ENCODE measurements around the gene PPP6R3. TPM values are rescaled to one million over a fixed set of nuclear protein-coding genes. Genes with fewer than 3 reads are reported as not detected.

PPP6R3 gene
- total and polyA plus RNA-seq, 10 of the 15 experiments (the other 5 are each of a cell fraction or from before 2014, with no cell fraction given): 12.4 to 123 (median 74.1) TPM

DNA sequence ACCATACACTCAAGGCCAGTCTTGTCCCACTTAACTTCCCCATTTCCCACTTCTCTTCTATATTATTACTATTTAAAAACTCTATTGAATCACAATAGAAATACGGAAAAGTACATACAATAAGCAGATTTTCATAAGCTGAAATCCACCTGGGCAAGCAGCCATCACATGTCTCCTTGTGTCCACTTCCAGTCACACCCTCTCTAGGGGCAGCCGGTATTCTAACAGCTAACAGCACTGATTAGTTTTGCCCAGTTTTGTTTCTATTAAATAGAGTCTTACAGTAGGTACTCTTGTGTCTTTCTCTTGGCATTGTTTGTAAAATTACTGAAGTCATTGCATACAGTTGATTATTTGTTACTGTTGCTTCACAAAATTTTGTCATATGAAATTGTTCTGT is 37.8 kb downstream of the PPP6R3 start:
- ChIA-PET RAD21 (ENCODE audit: unreplicated experiment) (interaction anchor here (1.0 kb wide), 2 partner anchors 15 to 35 kb away, joined by 3 to 6 read pairs; no protein-coding TSS in a partner anchor), POLR2A (interaction anchor here (0.5 to 1.1 kb wide), 2 partner anchors 8 to 25 kb away, joined by 3 read pairs; no protein-coding TSS in a partner anchor), SMC1A (ENCODE audit: uncharacterized antibody, unreplicated experiment) (interaction anchor here (1.2 to 2.1 kb wide), 6 partner anchors 11 to 35 kb away, joined by 3 to 6 read pairs (median 4); no protein-coding TSS in a partner anchor), CTCF (no interaction called here)
- Histone ChIP-seq H3K9ac (ENCODE audit: control insufficient read depth, insufficient read depth, low read length) (no peak overlapping the region), H4K20me1 (ENCODE audit: control insufficient read depth, insufficient read depth) (no peaks in the 10 kb centered on the region; the same call in 1 of the 2 replicates), H2AFZ (ENCODE audit: control insufficient read depth, low read depth, low read length) (no peak overlapping the region), H3K4me1 (ENCODE audit: control insufficient read depth, insufficient read depth, low read length) (peaks cover 52% of the 10 kb centered on the region), H3K27me3 (replicated peaks in 1 of 2; ENCODE audit: control insufficient read depth in 2 of 2, insufficient read depth in 2 of 2, low read length in 1 of 2) (no peaks in the 10 kb centered on the region), H3K4me3 (0 out of 2 replicates have a peak overlapping the region, but pooled peaks have one; percentile 44), H3K9me3 (replicated peaks; ENCODE audit: control insufficient read depth, insufficient read depth, low read length) (no peaks in the 10 kb centered on the region), H3K4me2 (ENCODE audit: control insufficient read depth, insufficient read depth) (no peak overlapping the region), H3K36me3 (ENCODE audit: control insufficient read depth in 2 of 2, insufficient read depth in 2 of 2, low read length in 1 of 2) (0 out of 4 replicates have a peak, but pooled peaks cover 0 to 4% of the 10 kb centered on the region in 2 experiments), H3K27ac (ENCODE audit: control insufficient read depth, insufficient read depth) (peak overlapping the region; percentile 23; the same call in 1 of the 2 replicates), H3K79me2 (ENCODE audit: control insufficient read depth, insufficient read depth, low read length) (peaks cover 90% of the 10 kb centered on the region)
- ATAC-seq (peak; percentile 19), DNase-seq (ENCODE audit: low read depth, low spot score) (no peak), FAIRE-seq (no peak)
- intact Hi-C loops (cut with micrococcal nuclease; ENCODE audit: unreplicated experiment): no loop called here
- no peak for TF ChIP-seq STAT1 (conservative IDR thresholded peaks at IDR 0.05)
- TF ChIP-seq, protein P1, sequence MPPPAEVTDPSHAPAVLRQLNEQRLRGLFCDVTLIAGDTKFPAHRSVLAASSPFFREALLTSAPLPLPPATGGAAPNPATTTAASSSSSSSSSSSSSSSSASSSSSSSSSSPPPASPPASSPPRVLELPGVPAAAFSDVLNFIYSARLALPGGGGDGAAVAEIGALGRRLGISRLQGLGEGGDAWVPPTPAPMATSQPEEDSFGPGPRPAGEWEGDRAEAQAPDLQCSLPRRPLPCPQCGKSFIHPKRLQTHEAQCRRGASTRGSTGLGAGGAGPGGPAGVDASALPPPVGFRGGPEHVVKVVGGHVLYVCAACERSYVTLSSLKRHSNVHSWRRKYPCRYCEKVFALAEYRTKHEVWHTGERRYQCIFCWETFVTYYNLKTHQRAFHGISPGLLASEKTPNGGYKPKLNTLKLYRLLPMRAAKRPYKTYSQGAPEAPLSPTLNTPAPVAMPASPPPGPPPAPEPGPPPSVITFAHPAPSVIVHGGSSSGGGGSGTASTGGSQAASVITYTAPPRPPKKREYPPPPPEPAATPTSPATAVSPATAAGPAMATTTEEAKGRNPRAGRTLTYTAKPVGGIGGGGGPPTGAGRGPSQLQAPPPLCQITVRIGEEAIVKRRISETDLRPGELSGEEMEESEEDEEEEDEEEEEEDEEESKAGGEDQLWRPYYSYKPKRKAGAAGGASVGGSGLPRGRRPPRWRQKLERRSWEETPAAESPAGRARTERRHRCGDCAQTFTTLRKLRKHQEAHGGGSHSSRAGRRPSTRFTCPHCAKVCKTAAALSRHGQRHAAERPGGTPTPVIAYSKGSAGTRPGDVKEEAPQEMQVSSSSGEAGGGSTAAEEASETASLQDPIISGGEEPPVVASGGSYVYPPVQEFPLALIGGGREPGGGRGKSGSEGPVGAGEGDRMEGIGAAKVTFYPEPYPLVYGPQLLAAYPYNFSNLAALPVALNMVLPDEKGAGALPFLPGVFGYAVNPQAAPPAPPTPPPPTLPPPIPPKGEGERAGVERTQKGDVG (CRISPR knock-in tag; IDR thresholded peaks at IDR 0.05): no peak
- WGBS (ENCODE audit: insufficient coverage, insufficient replicate concordance, low lambda C conversion rate, missing lambda C conversion rate): 45% methylated on average over 2 of the region's 2 CpGs
- in situ Hi-C loops (cut with MboI): no loop called here
- no TSS peak for BruUV-seq (replicated peaks)
